CD8-positive, alpha-beta memory T cell (primary cell): Measurements from ENCODE around the gene UPK3BL1. TPM values are rescaled to one million over a fixed set of nuclear protein-coding genes. Genes with fewer than 3 reads are reported as not detected.
"Not testable (repeated sequence)": the region's sequence is repeated elsewhere in the genome, so short reads cannot be mapped to it uniquely, and the experiment has no call there.

Experiments used
- CTCF ChIA-PET: fragments of 350-600 bp; sonication (Branson Sonifier 250); formaldehyde crosslinking; loops from one replicate; lab custom pipeline; 2021; ENCODE audit warnings: antibody characterized with exemption; lab: Charles Lee
- POLR2A ChIA-PET: fragments of 350-600 bp; sonication (Branson Sonifier 250); formaldehyde crosslinking; loops from one replicate; lab custom pipeline; 2021; ENCODE audit warnings: antibody characterized with exemption; lab: Charles Lee
- DNase-seq, 5 donors: peaks; one replicate each; pipeline versions ENCODE4 v3.0.0 to v3.0.0-alpha.2; 2020 to 2022; ENCODE audit warnings: mixed read lengths in 1 of 5
- H3K27ac ChIP-seq: one replicate; pipeline ENCODE4 v1.7.0; 2013; ENCODE audit warnings: low read depth, mild to moderate bottlenecking, low read length, moderate library complexity
- H3K27me3 ChIP-seq: 2 replicates; pipeline ENCODE4 v1.7.0; 2013; ENCODE audit warnings: low read length, mild to moderate bottlenecking; ENCODE audit not compliant: insufficient read depth, poor library complexity, severe bottlenecking
- H3K36me3 ChIP-seq: 2 replicates; pipeline ENCODE4 v1.7.0; 2013; ENCODE audit warnings: mild to moderate bottlenecking, low read length, moderate library complexity; ENCODE audit not compliant: insufficient read depth
- H3K4me1 ChIP-seq: 2 replicates; pipeline ENCODE4 v1.7.0; 2013; ENCODE audit warnings: mild to moderate bottlenecking, low read length, moderate library complexity; ENCODE audit not compliant: insufficient read depth
- H3K4me3 ChIP-seq: 2 replicates; pipeline ENCODE4 v1.7.0; 2013; ENCODE audit warnings: mild to moderate bottlenecking, low read length
- H3K9me3 ChIP-seq: 2 replicates; pipeline ENCODE4 v1.7.0; 2013; ENCODE audit warnings: mild to moderate bottlenecking, low read length
- H3K27ac Mint-ChIP-seq, 8 donors: one replicate each; pipeline ENCODE4 v1.8.0; 2020 to 2021; ENCODE audit warnings: mixed read lengths in 8 of 8, mild to moderate bottlenecking in 6 of 8, inconsistent platforms in 3 of 8, moderate library complexity in 3 of 8
- H3K27me3 Mint-ChIP-seq, 2 donors: one replicate each; pipeline ENCODE4 v1.8.0; 2020 to 2021; ENCODE audit warnings: mixed read lengths in 2 of 2, mild to moderate bottlenecking in 1 of 2, moderate library complexity in 1 of 2
- H3K36me3 Mint-ChIP-seq, 3 donors: one replicate each; pipeline ENCODE4 v1.8.0; 2020 to 2021; ENCODE audit warnings: mixed read lengths in 3 of 3, inconsistent platforms in 1 of 3, mild to moderate bottlenecking in 1 of 3
- H3K4me1 Mint-ChIP-seq, 3 donors: one replicate each; pipeline ENCODE4 v1.8.0; 2020 to 2021; ENCODE audit warnings: mixed read lengths in 3 of 3, inconsistent platforms in 1 of 3, mild to moderate bottlenecking in 1 of 3
- H3K4me3 Mint-ChIP-seq, 7 donors: one replicate each; pipeline ENCODE4 v1.8.0; 2020 to 2021; ENCODE audit warnings: mixed read lengths in 7 of 7, mild to moderate bottlenecking in 6 of 7, moderate library complexity in 4 of 7, inconsistent platforms in 2 of 7
- H3K9me3 Mint-ChIP-seq, 5 donors: one replicate each; pipeline ENCODE4 v1.8.0; 2020 to 2022; ENCODE audit warnings: mixed read lengths in 5 of 5, mild to moderate bottlenecking in 3 of 5, moderate library complexity in 2 of 5, inconsistent platforms in 1 of 5
- polyA plus RNA-seq: library from polyadenylated mRNA; unstranded; fragments of 300-500 nt; fragmentation: Illumina TruSeq; gene quantifications from one replicate; pipeline ENCODE4 v1.2.3, GENCODE V29; 2021
- total RNA-seq, 2 experiments: library from RNA; stranded (reverse); gene quantifications; one replicate each; pipeline ENCODE4 v1.2.3, GENCODE V29; 2021

The UPK3BL1 gene
- total and polyA plus RNA-seq, 3 experiments from 2014 or later = 17.3 to 32.3 (median 20.5) TPM

- H3K4me1 ChIP-seq, H3K36me3 ChIP-seq, POLR2A ChIA-PET, H3K4me3 Mint-ChIP-seq, H3K36me3 Mint-ChIP-seq, H3K4me3 ChIP-seq, H3K27ac ChIP-seq, H3K9me3 Mint-ChIP-seq, H3K4me1 Mint-ChIP-seq, DNase-seq, H3K9me3 ChIP-seq, H3K27me3 ChIP-seq, H3K27me3 Mint-ChIP-seq, CTCF ChIA-PET: not testable (repeated sequence)
- H3K27ac Mint-ChIP-seq = peak overlapping the region in 1 of 8 donors; percentile 81
These were observed 29.3 kb upstream of the UPK3BL1 start for GRCh38 chr7:102671956-102672307.

GRCh38 chr7:102671166-102671955 lies 28.8 kb upstream of the UPK3BL1 start, which contains the start of gene POLR2J2:
Gene POLR2J2, minus strand, starts transcription at chr7:102671663. Its CDS starts 62 bp downstream, at chr7:102671601.
- DNase-seq = peak in 2 of 5 donors; percentile 77 to 83
- Mint-ChIP-seq H3K27ac (peak within 1 kb of the TSS in 4 of 8 donors; percentile 74 to 87 (median 82)), H3K4me3 (peak within 1 kb of the TSS in 4 of 7 donors; percentile 78 to 88 (median 79))
- CTCF ChIA-PET, H3K9me3 ChIP-seq, H3K27me3 Mint-ChIP-seq, H3K36me3 Mint-ChIP-seq, H3K27me3 ChIP-seq, H3K4me1 ChIP-seq, H3K4me1 Mint-ChIP-seq, H3K9me3 Mint-ChIP-seq, H3K36me3 ChIP-seq, H3K27ac ChIP-seq, H3K4me3 ChIP-seq, POLR2A ChIA-PET: not testable (repeated sequence)

GRCh38 chr7:102667523-102667922 lies 24.9 kb upstream of the UPK3BL1 start:
- H3K4me1 Mint-ChIP-seq, H3K36me3 ChIP-seq, DNase-seq, H3K9me3 Mint-ChIP-seq, H3K27ac Mint-ChIP-seq, H3K36me3 Mint-ChIP-seq, POLR2A ChIA-PET, H3K4me3 ChIP-seq, H3K9me3 ChIP-seq, H3K27me3 Mint-ChIP-seq, H3K27me3 ChIP-seq, H3K4me1 ChIP-seq, CTCF ChIA-PET, H3K4me3 Mint-ChIP-seq, H3K27ac ChIP-seq: not testable (repeated sequence)

- DNase-seq, H3K27ac ChIP-seq, H3K27me3 Mint-ChIP-seq, H3K9me3 ChIP-seq, H3K4me1 Mint-ChIP-seq, H3K27me3 ChIP-seq, CTCF ChIA-PET, H3K36me3 ChIP-seq, H3K27ac Mint-ChIP-seq, H3K4me3 ChIP-seq, H3K9me3 Mint-ChIP-seq, H3K4me1 ChIP-seq, POLR2A ChIA-PET, H3K36me3 Mint-ChIP-seq, H3K4me3 Mint-ChIP-seq: not testable (repeated sequence)
These were observed 24.3 kb upstream of the UPK3BL1 start for GRCh38 chr7:102666850-102667249.

- H3K27me3 Mint-ChIP-seq, H3K4me3 Mint-ChIP-seq, H3K27ac ChIP-seq, H3K4me1 ChIP-seq, H3K36me3 ChIP-seq, H3K36me3 Mint-ChIP-seq, H3K9me3 Mint-ChIP-seq, H3K4me3 ChIP-seq, POLR2A ChIA-PET, DNase-seq, CTCF ChIA-PET, H3K27me3 ChIP-seq, H3K9me3 ChIP-seq, H3K4me1 Mint-ChIP-seq, H3K27ac Mint-ChIP-seq: not testable (repeated sequence)
These were observed 22.2 kb upstream of the UPK3BL1 start for GRCh38 chr7:102664765-102665164.

GRCh38 chr7:102649924-102650323 lies 7.3 kb upstream of the UPK3BL1 start, which contains the start of gene SPDYE2B:
Gene SPDYE2B, plus strand, starts transcription at chr7:102650319. Its CDS starts 2,030 bp downstream, at chr7:102652349.
- H3K4me3 ChIP-seq, DNase-seq, H3K27ac ChIP-seq, H3K27me3 ChIP-seq, H3K27me3 Mint-ChIP-seq, CTCF ChIA-PET, H3K4me1 Mint-ChIP-seq, H3K9me3 Mint-ChIP-seq, H3K4me3 Mint-ChIP-seq, H3K36me3 Mint-ChIP-seq, H3K9me3 ChIP-seq, H3K36me3 ChIP-seq, POLR2A ChIA-PET, H3K4me1 ChIP-seq, H3K27ac Mint-ChIP-seq: not testable (repeated sequence)

- DNase-seq = peak in 1 of 5 donors; percentile 29
- H3K27me3 Mint-ChIP-seq, H3K36me3 Mint-ChIP-seq, H3K27ac Mint-ChIP-seq, H3K27ac ChIP-seq, H3K9me3 Mint-ChIP-seq, H3K27me3 ChIP-seq, H3K4me3 ChIP-seq, H3K4me1 Mint-ChIP-seq, H3K36me3 ChIP-seq, H3K9me3 ChIP-seq, H3K4me3 Mint-ChIP-seq, POLR2A ChIA-PET, CTCF ChIA-PET, H3K4me1 ChIP-seq: not testable (repeated sequence)
These were observed 5.2 kb upstream of the UPK3BL1 start for GRCh38 chr7:102647813-102648212.

- H3K9me3 Mint-ChIP-seq, H3K4me1 ChIP-seq, H3K27me3 ChIP-seq, H3K36me3 ChIP-seq, POLR2A ChIA-PET, H3K27ac Mint-ChIP-seq, CTCF ChIA-PET, H3K9me3 ChIP-seq, H3K27ac ChIP-seq, DNase-seq, H3K4me3 ChIP-seq, H3K4me3 Mint-ChIP-seq, H3K36me3 Mint-ChIP-seq, H3K27me3 Mint-ChIP-seq, H3K4me1 Mint-ChIP-seq: not testable (repeated sequence)
These were observed 813 bp upstream of the UPK3BL1 start for GRCh38 chr7:102643404-102643803.
